NCI-H2081 treated with DMSO at 0.1 percent for 48 hours (cell line): Measurements from ENCODE around the gene PI4K2B.
"Not testable (repeated sequence)": the region's sequence is repeated elsewhere in the genome, so short reads cannot be mapped to it uniquely, and the experiment has no call there.

Experiments used
- DNase-seq: peaks from one replicate; lab custom pipeline; 2025; lab: John Stamatoyannopoulos, UW

Gene PI4K2B

DNA sequence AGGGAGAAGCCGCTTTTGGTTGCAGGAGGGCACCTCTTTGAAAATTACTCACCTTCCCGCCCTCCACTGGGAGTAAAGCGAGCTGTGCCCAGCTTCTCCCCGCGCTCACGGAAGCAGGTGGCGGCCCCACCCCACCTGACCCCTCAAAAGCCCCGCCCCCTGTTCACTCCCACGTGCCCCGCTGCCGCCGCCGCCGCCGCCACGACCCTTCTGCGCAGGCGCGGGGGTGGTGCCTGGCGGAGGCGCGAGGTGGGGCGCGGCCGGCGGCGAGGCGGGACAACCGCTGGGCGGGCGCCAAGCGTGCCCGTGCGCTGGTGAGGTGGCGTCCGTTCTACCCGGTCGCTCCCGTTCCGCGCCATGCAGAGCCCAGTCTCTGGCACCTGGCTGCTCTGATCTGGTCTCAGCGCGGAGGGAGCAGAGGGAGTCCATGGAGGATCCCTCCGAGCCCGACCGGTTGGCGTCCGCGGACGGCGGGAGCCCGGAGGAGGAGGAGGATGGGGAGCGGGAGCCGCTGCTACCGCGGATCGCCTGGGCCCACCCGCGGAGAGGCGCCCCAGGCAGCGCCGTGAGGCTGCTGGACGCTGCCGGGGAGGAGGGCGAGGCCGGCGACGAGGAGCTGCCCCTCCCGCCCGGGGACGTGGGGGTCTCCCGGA, at the start of gene PI4K2B:
TSS of gene PI4K2B (plus strand) at position 297 of the 653 bp plus-strand sequence. CDS start at position 428, 131 bp downstream.
- peak; percentile 63 for DNase-seq

DNA sequence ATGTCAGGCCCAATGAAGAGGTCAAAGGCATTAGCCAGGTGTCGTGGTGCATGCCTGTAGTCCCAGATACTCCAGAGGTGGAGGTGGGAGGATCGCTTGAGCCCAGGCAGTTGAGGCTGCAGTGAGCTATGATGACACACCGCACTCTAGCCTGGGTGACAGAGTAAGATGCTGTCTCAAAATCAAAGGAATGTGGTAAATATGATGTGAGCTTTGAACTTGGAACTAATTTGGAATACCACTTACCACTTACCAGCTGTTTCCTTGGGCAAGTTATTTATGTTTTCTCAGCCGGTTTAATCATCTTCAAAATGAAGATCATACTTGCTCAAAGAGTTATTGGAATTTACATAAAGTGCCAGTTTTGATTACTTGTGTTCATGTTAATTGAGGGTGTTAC, 49.8 kb upstream of the PI4K2B start:
- DNase-seq: no peak

DNA sequence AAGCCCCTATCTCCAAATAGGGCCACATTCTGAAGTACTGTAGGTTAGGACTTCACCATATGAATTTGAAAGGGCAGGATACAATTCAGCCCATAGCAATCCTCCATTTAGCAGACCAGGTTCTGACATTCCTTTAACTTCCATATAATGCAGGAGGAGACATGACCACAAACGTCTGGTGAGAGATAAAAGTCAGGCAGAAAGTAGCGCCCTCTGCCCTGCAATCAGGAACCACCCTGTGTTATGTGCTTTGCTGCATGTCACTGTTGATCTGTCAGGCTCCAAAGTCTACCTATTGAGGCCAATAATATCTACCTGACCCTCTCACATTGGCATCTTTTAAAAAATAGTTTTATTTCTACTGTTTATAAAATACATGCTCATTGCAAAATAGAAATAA, 43.4 kb upstream of the PI4K2B start:
- DNase-seq: no peak

DNA sequence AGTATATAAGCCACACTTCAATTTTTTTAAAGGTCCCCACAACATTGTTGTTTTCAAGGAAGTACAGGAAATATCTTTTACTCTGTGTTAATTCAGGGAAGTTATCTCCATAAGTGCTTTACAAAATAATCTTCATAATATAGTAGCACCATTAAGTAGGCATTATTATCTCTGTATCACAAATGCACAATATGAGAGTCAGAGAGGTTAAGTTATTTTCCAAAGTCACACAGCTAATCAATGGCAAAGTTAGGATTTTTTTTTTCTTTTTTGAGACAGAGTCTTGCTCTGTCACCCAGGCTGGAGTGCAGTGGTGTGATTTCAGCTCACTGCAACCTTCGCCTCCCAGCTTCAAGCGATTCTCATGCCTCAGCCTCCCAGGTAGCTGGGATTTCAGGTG, 35.1 kb upstream of the PI4K2B start:
- no peak for DNase-seq

DNA sequence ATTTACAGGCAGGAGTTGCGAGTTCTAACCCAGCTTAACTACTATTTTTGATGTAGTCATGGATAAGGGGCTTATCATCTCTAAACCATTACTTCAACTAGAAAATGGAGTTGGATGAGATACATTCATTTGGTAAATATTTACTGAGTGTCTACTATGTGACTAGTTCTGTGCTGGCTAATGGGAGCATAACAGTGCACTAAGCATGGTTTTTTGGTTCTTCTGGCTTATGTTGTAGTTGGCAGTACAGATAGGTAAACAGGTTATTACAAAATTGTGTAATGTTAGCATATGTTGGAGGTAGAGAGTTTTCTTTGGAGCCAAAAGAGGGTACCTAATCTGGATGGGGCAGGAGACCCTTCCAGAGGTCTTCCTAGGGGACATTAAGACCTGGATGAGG, 25.8 kb upstream of the PI4K2B start:
- no peak for DNase-seq

DNA sequence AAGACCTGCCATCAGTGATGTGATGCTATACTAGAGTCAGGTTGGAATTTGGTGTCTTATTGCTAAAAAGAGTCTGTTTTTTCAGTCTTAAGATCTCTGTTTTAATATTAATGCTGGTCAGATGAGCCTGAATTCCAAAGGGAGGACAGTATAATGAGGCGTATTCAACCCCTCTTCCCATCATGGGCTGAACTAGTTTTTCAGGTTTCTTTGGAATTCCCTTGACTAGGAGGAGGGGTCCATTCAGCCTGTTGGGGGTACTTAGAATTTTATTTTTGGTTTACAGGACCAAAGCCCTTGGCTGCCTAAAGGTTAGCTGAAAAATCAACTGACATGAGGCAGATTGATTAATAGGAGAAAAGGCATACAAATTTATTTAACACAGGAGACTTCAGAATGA, 24.1 kb upstream of the PI4K2B start:
- DNase-seq: no peak

DNA sequence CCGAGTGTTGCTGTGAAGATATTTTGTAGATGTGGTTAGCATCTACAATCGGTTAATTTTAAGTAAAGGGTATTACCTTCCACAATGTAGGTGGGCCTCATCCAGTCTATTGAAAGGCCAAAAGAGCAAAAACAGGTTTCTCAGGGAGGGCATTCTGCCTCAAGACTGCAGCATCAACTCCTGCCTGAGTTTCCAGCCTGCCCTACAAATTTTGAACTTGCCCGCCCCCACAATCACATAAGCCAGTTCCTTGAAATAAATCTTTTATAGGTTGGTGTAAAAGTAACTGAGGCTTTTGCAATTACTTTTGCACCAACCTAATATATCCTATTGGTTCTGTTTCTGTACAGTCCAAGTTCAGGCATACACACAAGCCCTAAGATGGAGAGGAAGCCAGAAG, 22.1 kb upstream of the PI4K2B start:
- no peak for DNase-seq

DNA sequence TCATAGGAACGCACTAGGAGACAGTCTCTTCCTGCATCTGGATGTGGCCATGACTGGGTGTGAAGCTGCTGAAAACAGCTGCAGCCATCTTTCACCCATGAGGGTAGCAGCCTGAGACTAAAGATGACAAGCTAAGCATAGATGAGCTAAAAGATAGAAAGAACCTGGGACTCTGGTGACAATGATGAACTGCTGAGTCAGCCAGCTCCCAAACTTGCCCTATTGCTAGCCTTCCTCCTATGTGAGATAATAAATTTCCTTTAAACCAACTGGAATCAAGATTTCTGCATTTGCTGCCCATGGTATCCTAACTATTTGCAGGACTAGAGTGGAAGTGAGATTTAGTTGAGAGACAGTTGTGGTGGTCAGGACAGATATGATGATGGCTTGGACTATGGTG, 21.0 kb upstream of the PI4K2B start:
- DNase-seq: no peak

DNA sequence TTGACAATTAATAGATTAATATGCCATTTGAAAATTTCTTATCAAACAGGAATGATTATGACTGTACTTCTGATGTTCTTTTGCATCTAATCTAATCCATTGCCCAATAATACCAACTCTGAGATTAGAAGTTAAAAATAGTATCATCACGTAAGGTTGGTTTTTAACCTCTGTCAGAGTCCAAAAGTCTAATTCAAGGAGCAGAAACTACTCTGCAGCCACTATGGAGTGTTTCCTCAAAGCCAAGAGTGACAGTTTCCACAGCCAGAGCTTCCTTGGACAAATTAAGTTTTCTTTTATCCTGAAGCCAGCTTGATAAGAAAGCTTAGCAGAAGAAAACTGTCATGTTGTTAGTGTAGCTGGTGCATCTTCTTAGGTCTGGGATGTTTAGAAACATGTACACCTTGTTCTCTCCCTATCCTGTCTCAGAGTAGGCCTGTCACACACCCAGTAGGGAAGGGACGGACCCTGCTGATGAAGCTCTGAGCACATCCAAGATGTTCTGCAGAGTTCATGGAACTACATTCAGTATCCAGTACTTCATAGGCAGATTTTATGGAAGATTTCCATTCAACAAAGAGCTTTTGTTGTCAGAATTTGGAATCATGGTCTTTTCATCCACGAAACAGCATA, 20.4 kb upstream of the PI4K2B start:
- no peak for DNase-seq

DNA sequence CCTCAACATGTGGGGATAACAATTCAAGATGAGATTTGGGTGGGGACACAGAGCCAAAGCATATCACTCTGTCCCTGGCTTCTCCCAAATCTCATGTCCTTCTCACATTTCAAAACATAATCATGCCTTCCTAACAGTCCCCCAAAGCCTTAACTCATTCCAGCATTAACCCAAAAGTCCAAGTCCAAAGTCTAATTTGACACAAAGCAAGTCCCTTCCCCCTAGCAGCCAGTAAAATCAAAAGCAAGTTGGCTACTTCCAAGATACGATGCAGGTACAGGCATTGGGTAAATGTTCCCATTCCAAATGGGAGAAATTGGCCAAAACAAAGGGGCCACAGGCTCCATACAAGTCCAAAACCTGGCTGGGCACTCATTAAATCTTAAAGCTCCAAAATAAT, 19.1 kb upstream of the PI4K2B start:
- DNase-seq: not testable (repeated sequence)

DNA sequence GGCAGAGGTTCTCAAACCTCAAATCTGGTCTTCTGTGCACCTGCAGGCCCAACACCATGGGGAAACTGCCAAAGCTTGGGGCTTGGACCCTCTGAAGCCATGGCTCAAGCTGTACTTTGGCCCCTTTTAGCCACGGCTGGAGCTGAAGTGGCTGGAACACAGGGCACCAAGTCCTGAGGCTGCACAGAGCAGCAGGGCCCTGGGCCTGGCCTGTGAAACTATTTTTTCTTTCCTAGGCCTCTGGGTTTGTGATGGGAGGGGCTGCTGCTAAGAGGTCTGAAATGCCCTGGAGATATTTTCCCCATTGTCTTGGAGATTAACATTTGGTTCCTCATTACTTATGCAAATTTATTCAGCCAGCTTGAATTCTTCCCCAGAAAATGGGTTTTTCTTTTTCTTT, 18.3 kb upstream of the PI4K2B start:
- no peak for DNase-seq

DNA sequence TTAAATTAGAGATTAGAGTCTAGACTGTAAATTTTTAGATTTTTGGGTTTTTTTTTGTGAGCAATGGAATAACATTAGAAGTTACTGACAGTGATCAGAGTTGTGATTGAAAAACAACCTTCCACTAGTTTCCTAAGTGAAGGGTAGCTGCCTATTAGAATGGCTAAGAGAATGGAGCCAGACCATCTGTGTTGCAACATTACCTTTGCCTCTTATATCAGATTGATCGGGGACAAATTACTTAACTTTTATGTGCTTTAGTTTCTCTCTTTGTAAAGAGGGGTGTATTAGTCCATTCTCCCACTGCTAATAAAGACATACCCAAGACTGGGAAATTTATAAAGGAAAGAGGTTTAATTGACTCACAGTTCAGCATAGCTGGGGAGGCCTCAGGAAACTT, 12.5 kb upstream of the PI4K2B start:
- DNase-seq: no peak

DNA sequence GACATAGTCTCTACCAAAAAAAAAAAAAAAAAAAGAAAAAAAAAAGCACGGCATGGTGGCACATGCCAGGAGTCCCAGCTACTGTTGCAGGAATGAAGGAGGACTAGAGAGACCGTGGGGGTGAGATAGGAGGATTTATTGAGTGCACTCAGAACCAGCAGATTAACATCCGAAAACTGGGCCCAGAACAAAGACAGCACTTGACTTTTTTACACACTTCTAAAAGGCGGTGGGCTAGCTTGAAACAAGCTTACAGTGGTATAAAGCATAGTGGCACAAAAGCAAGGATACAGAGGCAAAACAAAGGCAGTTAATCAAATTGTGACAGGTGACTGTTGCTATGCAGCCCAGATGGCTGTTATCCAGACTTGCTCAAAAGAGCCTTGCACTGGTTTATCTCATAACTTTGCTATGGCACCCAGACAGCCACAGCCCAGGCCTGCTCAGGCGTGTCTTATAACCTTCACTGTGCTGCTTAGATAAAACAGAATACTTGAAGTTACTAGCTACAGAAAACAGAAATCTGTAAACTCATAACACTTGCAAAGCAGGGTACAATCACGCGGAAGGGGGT, 9.9 kb upstream of the PI4K2B start:
- no peak for DNase-seq

DNA sequence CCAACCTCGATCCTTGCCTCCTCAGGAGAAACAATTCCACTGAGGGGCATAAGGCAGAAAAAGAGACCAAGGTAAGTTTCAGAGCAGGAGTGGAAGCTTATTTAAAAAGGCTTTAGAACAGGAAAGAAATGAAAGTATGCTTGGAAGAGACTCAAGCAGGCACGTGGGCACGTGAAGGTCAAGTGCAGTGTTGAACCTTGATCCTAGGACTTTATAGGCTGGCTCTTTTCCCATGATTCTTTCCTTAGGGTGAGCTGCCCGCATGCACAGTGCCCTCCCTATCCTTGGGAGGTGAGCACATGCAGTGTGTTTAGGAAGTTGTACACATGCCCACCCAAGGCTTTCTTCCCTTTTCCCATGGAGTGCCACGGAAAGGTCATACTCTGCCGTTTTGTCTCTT, 4.0 kb upstream of the PI4K2B start:
- DNase-seq: no peak

DNA sequence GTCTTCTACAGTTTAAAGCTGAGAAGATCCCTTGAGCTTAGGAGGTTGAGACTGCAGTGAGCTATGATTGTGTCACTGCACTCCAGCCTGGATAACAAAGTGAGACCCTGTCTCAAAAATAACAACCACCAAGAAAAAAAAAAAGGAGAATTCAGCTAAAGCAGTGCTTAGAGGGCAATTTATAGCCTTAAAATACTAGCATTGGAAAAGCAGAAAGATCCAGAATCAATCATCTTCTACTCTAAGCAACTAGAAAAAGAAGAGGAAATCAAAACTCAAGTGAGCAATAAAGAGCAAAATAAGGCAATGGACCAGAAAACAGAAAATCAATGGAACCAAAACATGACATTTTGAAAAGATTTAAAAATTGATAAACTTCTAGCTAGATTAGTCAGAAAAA, 639 bp upstream of the PI4K2B start:
- no peak for DNase-seq

DNA sequence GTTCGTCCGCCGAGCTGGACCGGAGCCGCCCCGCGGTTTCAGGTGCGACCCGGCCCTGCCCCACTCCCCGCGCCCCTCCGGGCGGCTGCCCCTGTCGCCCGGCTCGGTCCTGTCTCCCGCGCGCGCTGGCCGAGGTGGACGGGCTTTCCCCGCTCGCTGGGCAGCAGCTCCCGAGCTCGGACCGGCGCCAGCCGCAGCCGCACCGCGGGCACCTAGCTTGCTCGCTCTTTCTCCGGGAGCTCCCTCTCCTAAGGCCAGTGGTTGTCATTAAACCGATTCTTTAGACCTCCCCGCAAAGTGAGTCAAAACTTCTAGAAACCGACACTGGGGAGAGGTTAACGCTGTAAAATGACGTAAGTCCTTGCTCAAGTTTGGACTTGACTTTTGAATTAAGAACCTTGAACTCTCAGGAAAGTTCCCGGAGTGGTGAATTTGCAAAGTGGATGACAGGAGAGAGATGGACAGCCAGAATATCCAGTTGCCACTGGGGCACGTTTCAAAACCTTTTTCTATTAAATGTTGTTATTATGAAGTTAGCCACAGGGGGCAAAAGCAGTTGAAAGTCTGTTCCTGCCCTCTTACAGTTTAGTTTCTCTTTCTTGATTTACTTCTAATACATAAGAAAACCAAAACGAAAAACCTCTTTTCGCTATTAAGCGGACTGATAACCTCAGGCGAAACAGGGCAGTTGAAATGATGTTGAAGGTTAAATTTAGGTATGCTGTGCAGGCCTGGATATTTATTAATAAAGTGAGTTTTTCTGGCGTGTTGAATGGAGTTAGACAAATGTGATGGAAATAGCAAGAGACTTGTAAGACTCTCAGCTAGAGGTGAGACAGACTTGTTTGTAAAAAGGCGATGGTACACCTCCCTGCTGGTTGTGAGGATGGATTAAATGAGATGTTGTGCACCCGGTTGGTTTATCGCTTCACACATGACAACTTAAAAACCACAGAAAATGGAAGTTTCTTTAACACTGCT, 847 bp downstream of the PI4K2B start:
- no peak for DNase-seq

DNA sequence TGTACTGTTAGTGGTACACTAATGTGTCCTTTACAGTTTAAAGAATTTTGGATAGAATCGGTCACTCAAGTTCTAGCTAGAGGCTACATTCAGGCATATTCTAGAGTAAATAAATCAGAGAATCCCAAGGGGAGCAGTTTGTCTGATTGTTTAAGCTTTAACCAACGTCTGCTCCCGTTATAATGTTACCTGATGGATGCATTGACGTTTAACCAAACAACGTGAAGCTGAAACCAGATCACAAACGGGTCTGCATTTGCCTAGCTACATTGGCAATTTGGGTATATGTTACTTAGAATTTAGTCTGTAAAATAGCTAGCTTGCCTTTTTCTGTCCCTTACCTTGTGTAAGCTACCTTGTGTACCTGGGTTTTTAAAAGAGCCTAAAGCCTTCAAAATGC, 1.6 kb downstream of the PI4K2B start:
- no peak for DNase-seq

DNA sequence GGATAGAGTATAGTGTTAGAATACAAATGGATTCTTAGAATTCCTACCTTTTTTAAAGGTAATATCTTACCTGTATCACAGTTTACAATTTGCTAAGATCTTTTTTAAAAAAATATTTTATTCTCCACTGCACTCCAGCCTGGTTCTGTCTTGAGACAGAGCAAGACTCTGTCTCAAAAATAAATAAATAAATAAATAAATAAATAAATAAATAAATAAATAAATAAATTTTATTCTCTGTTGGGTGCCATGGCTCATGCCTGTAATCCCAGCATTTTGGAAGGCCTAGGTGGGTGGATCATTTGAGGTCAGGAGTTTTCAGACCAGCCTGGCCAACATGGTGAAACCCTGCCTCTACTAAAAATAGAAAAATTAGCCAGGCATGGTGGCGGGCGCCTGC, 2.2 kb downstream of the PI4K2B start:
- not testable (repeated sequence) for DNase-seq

DNA sequence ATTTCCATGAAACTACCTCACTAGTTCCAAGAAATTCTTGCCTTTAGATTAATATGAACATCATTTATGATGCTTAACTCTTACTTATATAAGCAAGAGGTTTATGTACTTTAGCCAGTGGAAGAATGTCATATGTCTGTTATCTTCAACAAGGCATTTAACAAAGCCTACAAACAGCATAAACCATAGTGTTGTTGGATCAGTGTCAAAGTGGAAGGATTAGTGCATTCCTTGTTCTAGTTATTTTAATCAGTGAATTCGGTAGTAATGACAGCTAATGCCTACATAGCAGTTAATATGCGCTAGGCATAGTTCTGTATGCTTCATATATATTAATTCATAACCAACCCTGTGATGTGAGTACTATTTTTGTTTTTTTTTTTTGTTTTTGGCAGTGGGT, 3.1 kb downstream of the PI4K2B start:
- DNase-seq: no peak

DNA sequence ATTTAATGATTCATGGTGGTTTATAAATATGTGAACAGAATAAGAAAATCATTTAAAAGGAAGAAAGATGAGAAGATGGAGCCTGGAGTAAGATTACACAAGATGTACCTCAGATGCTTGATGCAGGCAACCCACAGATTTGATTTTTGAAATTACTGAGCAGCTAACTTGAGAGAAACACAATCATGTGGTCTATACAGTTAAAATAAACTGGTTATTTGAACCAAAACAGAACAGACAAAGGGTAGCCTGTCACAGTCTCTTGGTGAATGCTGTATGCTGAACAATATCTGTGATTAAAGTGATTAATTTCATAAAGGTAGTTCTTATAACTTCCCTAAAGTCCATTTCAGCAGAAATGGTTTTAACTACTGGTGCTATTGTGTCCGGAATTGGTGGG, 4.2 kb downstream of the PI4K2B start:
- DNase-seq: no peak

DNA sequence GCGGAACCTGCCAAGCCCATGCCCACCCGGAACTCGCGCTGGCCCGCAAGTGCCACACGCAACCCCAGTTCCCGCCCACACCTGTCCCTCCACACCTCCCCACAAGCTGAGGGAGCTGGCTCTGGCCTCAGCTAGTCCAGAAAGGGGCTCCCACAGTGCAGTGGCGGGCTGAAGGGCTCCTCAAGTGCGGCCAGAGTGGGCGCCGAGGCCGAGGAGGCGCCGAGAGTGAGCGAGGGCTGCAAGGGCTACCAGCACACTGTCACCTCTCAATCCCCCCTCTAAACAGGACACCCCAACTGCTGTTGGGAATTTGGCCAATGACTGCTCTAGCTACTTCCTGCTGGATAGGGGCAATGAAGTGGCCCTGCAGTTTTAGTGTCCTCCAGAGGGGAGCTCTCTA, 5.7 kb downstream of the PI4K2B start:
- not testable (repeated sequence) for DNase-seq

DNA sequence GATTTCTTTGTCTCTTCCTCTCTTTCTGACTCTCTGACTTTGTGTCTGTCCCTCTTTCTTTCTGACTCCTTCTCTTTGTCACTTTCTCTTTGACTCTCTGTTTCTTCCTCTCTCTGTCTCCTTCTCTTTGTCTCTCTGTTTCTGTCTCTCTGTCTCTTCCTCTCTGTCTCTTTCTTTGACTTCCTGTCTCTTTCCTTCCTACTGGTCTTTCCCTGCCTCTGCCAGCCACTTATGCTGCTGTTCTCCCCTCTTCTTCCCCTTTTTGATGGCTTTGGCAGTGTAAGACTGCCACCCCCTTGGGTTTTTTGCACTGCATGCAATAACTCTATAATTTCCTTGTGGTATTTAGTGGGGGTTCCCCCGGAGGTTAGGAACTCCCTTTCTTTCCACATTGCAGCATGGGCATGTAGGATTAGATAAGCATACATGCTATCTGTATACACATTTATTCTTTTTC, 6.9 kb downstream of the PI4K2B start:
- not testable (repeated sequence) for DNase-seq
